Large intestine (tissue), 3 donors: ENCODE data around the gene SORBS1. TPM values are rescaled to one million over a fixed set of nuclear protein-coding genes. Genes with fewer than 3 reads are reported as not detected.

Experiments used
- DNase-seq, 2 donors: peaks; one replicate each; pipeline versions ENCODE4 v3.0.0 to v3.0.0-alpha.2; 2013
- H3K27ac ChIP-seq: one replicate; pipeline ENCODE4 v1.5.1; 2013; ENCODE audit warnings: low read length
- H3K27me3 ChIP-seq: 2 replicates; pipeline ENCODE4 v1.6.1; 2013; ENCODE audit warnings: low read length; ENCODE audit not compliant: control insufficient read depth, insufficient read depth
- H3K36me3 ChIP-seq: 2 replicates; pipeline ENCODE4 v1.6.1; 2013; ENCODE audit warnings: low read length; ENCODE audit not compliant: control insufficient read depth, insufficient read depth
- H3K4me1 ChIP-seq: one replicate; pipeline ENCODE4 v1.6.1; 2013; ENCODE audit warnings: low read length; ENCODE audit not compliant: control insufficient read depth, insufficient read depth
- H3K4me3 ChIP-seq: one replicate; pipeline ENCODE4 v1.5.1; 2013; ENCODE audit warnings: low read length
- H3K9me3 ChIP-seq: one replicate; pipeline ENCODE4 v1.6.1; 2013; ENCODE audit warnings: mild to moderate bottlenecking, low read depth, low read length, moderate library complexity; ENCODE audit not compliant: control insufficient read depth
- WGBS: methylation state at CpG from one replicate; pipeline ENCODE4 v1.1.5; 2013; ENCODE audit warnings: low lambda C conversion rate; ENCODE audit not compliant: insufficient coverage; 5-methylcytosine and 5-hydroxymethylcytosine counted together
- polyA plus RNA-seq: library from polyadenylated mRNA; unstranded; fragments of 120-200 nt; gene quantifications from one replicate; pipeline ENCODE4 v1.2.1, GENCODE V29; 2013

The SORBS1 gene
- polyA plus RNA-seq, 1 donor: 60.2 TPM

DNA sequence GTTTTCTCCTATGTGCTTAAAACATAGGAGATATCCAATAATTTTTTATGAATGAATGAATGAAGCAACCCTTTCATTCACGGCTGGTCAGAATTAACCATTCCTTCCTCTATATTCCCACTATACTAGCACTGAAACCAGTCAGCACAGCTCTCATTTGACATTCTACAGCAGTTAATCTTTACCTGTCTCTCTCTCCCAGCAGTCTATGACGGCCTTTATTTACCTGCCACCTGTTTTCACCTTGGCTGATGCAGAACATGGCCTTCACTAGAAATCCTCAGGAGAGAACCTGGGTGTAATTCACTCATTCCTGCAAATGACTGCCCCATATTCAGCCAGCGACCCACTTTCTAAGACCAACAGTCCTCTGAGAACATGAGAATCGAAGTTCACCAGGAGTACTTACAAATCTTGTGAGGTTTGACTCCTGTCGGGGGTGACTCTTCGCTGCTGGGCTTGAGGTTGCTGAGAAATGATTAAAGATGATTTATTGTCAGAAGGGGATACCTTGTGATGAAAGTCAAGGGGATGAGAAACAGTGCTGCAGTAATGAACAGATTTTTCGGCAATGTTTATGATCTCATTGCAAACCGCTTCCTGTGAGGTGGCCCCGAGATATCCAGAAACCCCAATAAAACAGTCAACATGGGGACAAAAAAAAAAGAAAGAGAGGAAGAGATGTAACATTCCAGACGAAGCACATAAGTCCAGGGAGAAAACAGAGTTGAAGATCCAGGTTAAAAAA lies 239.4 kb downstream of the SORBS1 start:
- peaks cover 14% of the 10 kb centered on the region for H3K36me3 ChIP-seq
- H3K4me1 ChIP-seq: no peaks in the 10 kb centered on the region
- no peak overlapping the region for H3K27ac ChIP-seq
- no peaks in the 10 kb centered on the region for H3K9me3 ChIP-seq
- 59% methylated on average over 4 of the region's 10 CpGs for WGBS
- DNase-seq: no peak
- H3K4me3 ChIP-seq: no peak overlapping the region
- no peaks in the 10 kb centered on the region for H3K27me3 ChIP-seq

DNA sequence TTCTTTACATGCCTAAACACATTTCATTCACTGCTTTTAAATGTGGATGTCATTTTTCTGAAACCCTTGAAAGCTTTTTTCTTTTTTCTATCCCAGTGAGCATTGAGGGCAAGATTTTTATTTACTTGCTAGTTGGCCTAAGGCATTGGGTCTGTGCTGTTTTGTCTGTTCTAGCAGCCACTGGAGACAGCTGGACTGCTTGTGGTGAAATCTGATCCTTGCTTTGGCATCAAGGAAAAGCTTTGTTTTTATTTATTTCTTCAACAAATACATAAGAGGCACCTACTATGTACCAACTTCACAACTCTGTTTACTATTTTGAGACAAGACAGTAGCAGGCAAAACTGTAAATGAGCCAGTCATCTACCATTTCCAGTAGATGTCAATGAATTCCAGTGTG lies 241.9 kb downstream of the SORBS1 start:
- Histone ChIP-seq H3K36me3 (peaks cover 16% of the 10 kb centered on the region), H3K27ac (no peak overlapping the region), H3K4me3 (no peak overlapping the region), H3K4me1 (no peaks in the 10 kb centered on the region), H3K9me3 (no peaks in the 10 kb centered on the region), H3K27me3 (no peaks in the 10 kb centered on the region)
- DNase-seq: no peak

DNA sequence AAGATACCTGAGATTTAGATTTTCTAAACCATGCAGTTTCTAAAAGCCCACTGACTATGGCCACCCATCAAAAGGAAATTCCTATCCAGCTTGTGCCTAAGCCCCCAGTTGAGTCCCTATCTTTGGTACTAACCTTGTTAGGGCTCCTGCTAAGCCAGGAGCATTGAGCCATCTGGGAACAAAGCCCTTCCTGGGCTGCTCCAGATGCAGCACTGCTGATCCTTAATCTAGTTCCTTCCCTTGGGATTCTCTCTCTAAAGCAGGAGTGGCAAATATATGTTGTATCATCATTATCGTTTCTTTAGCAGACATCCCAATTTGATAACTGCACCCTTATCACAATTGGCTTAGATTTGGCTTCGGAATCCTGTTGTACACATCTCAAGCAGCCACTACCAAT lies 245.7 kb downstream of the SORBS1 start:
- no peaks in the 10 kb centered on the region for H3K4me1 ChIP-seq
- no peaks in the 10 kb centered on the region for H3K27me3 ChIP-seq
- no peak for DNase-seq
- no peaks in the 10 kb centered on the region for H3K9me3 ChIP-seq
- peaks cover 23% of the 10 kb centered on the region for H3K36me3 ChIP-seq
- H3K27ac ChIP-seq: no peak overlapping the region
- WGBS: 73% methylated on average over 2 of the region's 2 CpGs
- H3K4me3 ChIP-seq: no peak overlapping the region

DNA sequence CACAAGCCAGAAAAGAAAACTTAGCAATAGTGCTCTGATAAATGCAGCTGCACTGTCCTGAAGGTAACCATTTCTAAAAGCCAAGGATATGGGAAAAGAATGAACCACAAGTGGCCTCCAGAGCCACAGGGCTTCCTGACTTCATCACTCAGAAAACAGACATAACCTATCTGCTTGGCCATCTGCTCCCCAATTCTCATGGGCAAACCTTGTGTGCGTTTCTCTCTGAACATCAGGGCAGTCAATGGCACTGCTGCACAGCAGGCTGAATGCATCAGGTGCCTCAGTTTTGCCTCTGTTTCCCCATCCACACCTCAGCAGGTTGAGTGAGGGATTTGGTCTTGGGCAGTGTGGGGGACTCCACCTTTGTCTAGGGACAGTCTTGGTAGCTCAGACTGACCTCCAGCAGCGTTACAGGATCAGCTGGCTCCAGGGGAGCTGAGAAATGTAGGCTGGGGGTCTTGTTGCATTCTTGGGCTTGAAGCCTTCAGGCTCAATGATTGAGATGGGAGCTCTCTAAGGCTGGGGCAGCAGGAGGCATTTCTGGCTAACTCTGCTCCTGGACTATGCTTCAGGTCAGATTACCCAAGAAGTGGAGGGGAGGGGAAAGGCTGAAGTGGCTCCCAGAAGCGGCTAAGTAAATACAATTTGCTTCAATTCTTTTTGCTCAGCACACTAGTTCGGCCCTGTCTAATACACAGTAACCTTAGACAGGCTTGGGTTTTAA lies 246.8 kb downstream of the SORBS1 start:
- no peaks in the 10 kb centered on the region for H3K4me1 ChIP-seq
- no peaks in the 10 kb centered on the region for H3K9me3 ChIP-seq
- no peak overlapping the region for H3K27ac ChIP-seq
- DNase-seq: no peak
- peaks cover 22% of the 10 kb centered on the region for H3K36me3 ChIP-seq
- H3K27me3 ChIP-seq: no peaks in the 10 kb centered on the region
- WGBS: no CpG with 5 or more reads among the region's 4 CpGs
- no peak overlapping the region for H3K4me3 ChIP-seq

DNA sequence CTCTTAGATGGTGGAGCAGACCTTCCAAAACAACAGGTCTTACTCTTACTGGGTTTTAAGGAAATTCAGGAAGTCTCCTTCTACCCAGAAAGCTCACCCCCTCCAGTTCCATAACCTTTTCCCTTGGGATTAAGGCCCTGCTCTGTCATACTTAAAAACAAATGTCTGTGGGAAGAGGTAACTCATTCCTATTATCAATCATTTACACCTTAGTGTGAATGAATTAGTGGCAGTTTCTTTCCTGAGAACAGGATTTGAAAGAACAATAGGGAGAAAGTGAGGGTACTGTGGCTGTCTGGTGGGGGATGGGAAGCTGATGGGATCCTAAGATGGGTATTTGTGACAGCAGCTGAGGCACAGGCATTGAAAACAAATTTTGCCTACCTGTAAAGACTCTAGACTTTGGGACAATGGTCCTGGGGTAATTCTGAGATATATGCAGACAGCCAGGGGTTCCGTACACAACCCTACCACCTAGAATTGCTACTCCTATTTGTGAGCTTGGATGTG lies 248.1 kb downstream of the SORBS1 start:
- Histone ChIP-seq H3K27ac (no peak overlapping the region), H3K4me1 (no peaks in the 10 kb centered on the region), H3K27me3 (no peaks in the 10 kb centered on the region), H3K9me3 (no peaks in the 10 kb centered on the region), H3K4me3 (no peak overlapping the region), H3K36me3 (peaks cover 20% of the 10 kb centered on the region)
- no peak for DNase-seq
- WGBS: no CpG with 5 or more reads among the region's 1 CpG

DNA sequence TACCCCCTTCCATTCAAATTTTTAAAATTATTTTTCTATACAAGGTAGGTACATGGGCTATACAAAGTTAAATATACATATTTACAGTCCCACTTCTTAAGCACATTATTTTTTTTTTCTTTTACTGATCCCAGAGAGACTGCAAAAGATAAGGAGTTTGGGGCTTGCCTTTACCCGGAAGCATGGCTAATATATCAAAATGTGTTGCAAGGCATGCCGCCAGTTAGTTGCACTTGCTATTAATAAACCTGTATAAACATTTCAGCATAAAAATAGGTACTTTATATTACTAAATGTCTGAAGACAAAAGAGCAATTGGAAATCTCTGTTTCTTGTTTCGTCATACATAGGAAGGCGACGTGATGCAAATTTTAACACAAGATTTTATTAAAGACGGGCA lies 248.9 kb downstream of the SORBS1 start:
- peaks cover 20% of the 10 kb centered on the region for H3K36me3 ChIP-seq
- no peak overlapping the region for H3K27ac ChIP-seq
- H3K4me1 ChIP-seq: no peaks in the 10 kb centered on the region
- H3K27me3 ChIP-seq: no peaks in the 10 kb centered on the region
- no peak overlapping the region for H3K4me3 ChIP-seq
- WGBS: 86% methylated on average over 1 of the region's 6 CpGs
- no peaks in the 10 kb centered on the region for H3K9me3 ChIP-seq
- DNase-seq: no peak

DNA sequence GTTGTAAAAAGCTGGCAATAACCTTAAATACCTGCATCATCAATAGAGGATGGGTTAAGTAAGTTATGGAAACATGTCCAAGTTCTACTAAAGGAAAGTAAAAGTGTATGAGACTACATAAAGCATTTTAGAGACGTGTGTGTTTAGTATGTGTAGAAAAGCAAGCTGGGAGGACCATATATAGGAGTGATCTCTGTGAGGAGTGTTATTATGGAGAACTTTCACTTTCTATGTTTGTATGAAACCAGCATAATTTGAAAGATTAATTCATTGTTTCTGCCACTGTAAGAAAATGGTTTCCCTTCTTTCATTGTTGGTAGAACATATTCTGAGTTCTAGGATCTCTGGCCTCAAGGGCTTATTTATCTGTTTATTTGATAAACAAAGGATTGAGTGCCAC lies 251.2 kb downstream of the SORBS1 start:
- DNase-seq: no peak
- H3K4me1 ChIP-seq: peaks cover 3% of the 10 kb centered on the region
- H3K27me3 ChIP-seq: no peaks in the 10 kb centered on the region
- 25% methylated on average over 1 of the region's 1 CpG for WGBS
- peaks cover 15% of the 10 kb centered on the region for H3K36me3 ChIP-seq
- H3K27ac ChIP-seq: no peak overlapping the region
- H3K4me3 ChIP-seq: no peak overlapping the region
- no peaks in the 10 kb centered on the region for H3K9me3 ChIP-seq

DNA sequence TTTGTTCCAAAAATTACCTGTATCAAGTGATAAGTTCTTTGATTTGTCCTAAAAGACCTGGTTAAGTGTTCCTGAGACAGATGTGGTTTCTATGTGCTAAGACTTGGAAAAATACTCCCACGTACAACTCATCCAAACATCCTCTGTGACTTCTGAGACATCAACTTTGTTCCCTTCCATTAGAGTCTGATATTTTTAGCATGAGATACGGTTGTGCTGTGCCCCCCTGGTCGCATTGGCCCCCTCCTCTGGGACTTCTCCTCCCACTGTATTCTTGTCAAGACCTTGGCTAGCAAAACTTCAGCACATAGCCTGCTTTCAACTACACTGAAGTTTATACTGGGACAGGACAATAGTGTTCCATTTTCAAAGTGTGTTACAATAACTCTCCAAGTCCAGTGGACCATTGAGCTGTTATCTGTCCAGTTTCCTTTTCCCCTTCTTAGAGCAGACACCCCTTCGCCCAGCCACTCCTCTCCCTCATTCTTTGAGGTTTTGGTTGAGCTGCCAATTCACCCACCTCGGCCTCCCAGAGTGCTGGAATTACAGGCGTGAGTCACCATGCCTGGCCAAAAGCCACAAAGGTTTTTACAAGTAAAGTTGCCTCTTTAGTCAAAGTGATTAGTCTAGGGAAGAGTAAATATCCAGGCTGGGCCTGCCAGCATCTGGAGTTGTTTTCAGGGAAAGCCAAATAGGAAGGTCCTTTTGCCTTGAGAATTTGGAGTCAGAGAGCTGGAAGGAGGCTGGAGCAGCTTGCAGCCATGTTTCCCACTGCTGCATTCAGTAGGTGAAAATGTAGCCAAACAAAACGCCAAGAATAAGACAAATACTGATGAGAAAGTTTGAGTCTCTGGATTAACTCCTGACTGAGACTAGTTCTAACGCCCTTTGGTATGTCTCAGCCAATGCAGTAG lies 252.5 kb downstream of the SORBS1 start:
- no peak for DNase-seq
- Histone ChIP-seq H3K27ac (no peak overlapping the region), H3K4me1 (peaks cover 10% of the 10 kb centered on the region), H3K9me3 (no peaks in the 10 kb centered on the region), H3K36me3 (peaks cover 4% of the 10 kb centered on the region), H3K4me3 (no peak overlapping the region), H3K27me3 (no peaks in the 10 kb centered on the region)
- no CpG with 5 or more reads among the region's 8 CpGs for WGBS

DNA sequence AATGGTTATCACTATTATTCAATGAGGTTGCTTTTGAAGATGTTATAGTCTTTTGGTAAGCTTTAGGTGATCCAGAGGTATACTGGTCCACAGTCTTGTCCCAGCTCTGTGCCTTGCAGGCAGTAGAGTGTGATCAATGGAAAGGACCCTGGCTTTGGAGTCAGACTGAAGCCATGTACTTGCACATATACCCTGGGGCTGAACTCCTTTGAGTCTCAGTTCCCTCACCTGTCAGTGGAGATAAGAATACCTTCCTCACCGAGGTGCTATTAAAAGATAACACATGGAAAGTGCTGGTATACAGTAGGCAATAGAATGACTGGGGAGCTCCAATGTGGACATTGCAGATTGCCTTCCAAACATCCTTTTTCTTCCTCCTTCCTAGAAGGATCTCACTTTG lies 254.3 kb downstream of the SORBS1 start:
- H3K4me3 ChIP-seq: no peak overlapping the region
- no CpG with 5 or more reads among the region's 1 CpG for WGBS
- no peaks in the 10 kb centered on the region for H3K36me3 ChIP-seq
- no peaks in the 10 kb centered on the region for H3K9me3 ChIP-seq
- H3K27me3 ChIP-seq: no peaks in the 10 kb centered on the region
- no peak overlapping the region for H3K27ac ChIP-seq
- DNase-seq: no peak
- peaks cover 10% of the 10 kb centered on the region for H3K4me1 ChIP-seq

DNA sequence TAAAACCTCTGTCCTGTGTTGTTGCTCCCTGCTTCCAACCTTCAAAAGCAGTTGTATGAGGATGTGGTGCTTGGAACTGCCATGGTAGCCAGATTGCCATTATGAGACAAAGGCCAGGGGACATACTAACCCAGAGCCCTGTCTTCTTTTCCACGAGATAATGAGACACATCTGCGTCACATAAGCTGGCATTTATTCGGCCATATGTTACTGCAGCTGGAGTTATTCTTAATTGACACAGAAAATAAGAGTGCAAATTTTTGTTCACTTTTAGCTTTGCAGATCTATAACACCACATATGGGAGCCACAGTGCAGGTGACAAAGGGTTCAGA lies 254.9 kb downstream of the SORBS1 start:
- no peaks in the 10 kb centered on the region for H3K36me3 ChIP-seq
- no peaks in the 10 kb centered on the region for H3K9me3 ChIP-seq
- no peaks in the 10 kb centered on the region for H3K27me3 ChIP-seq
- no peak overlapping the region for H3K27ac ChIP-seq
- no CpG with 5 or more reads among the region's 3 CpGs for WGBS
- peaks cover 10% of the 10 kb centered on the region for H3K4me1 ChIP-seq
- DNase-seq: no peak
- no peak overlapping the region for H3K4me3 ChIP-seq
